SU-DHL-6 (cell line): ENCODE data around the gene PDE4D.

Source experiments
- EZH2phosphoT487 ChIP-seq: fragments of 200-600 bp; sonication (generic), shearing (Covaris generic); conservative IDR thresholded peaks from 2 replicates; pipeline ENCODE4 v1.6.1; 2018; ENCODE audit warnings: mild to moderate bottlenecking, antibody characterized with exemption, low read length, moderate library complexity, mixed read lengths
- TF ChIP-seq, protein P1 (sequence below): fragments of 200-600 bp; sonication (generic); IDR thresholded peaks from one replicate; pipeline ENCODE4 v1.5.1; 2017; ENCODE audit warnings: antibody characterized with exemption, mild to moderate bottlenecking, low read length, moderate library complexity; ENCODE audit not compliant: insufficient read depth, poor library complexity, severe bottlenecking

DNA sequence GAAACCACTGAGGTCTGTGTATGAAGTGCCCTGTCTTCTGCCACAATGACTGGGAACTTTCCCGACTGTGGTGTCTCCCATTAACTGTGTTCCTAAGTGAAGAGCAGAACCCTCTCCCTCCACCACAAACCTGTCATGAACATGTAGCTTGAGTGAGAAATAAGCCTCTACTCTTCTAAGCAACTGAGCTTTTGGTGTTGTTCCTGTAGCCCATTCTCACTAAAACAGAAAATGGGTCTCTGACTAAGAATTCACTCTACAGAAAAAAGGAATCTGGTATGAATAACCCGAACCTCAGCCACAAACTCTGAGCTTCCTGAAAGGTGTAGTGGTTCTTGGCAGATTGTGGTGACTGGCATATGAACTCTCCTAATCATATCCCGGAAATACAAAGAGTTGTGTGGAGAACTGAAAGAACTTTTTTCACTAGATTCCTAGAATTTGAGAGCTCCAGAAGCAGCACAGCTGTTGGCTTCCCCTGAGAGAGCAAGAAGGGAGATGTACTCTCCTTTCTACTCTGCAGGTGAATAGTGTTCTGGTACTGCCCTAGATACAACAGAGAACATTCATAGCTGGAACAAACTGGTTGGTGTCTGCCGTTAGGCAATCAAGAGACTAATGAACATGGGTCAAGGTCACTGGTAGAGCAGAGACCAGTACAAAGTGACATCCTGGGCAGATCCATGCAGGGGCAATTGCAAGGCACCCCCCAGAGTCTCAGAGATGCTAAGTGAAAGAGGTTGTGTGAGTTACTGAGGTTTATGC, 283.8 kb downstream of the PDE4D start:
- TF ChIP-seq, protein P1, sequence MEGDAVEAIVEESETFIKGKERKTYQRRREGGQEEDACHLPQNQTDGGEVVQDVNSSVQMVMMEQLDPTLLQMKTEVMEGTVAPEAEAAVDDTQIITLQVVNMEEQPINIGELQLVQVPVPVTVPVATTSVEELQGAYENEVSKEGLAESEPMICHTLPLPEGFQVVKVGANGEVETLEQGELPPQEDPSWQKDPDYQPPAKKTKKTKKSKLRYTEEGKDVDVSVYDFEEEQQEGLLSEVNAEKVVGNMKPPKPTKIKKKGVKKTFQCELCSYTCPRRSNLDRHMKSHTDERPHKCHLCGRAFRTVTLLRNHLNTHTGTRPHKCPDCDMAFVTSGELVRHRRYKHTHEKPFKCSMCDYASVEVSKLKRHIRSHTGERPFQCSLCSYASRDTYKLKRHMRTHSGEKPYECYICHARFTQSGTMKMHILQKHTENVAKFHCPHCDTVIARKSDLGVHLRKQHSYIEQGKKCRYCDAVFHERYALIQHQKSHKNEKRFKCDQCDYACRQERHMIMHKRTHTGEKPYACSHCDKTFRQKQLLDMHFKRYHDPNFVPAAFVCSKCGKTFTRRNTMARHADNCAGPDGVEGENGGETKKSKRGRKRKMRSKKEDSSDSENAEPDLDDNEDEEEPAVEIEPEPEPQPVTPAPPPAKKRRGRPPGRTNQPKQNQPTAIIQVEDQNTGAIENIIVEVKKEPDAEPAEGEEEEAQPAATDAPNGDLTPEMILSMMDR, result no peak
- no peak for TF ChIP-seq EZH2phosphoT487
